Dedifferentiated amniotic fluid mesenchymal stem cell (primary cell): ENCODE results near the gene INTS6L.
"Not testable (repeated sequence)": the region's sequence is repeated elsewhere in the genome, so short reads cannot be mapped to it uniquely, and the experiment has no call there.

Experiments used
- DNase-seq: peaks from one replicate; pipeline ENCODE4 v3.0.0-alpha.2; 2016; ENCODE audit errors: extremely low spot score

The INTS6L gene

DNA sequence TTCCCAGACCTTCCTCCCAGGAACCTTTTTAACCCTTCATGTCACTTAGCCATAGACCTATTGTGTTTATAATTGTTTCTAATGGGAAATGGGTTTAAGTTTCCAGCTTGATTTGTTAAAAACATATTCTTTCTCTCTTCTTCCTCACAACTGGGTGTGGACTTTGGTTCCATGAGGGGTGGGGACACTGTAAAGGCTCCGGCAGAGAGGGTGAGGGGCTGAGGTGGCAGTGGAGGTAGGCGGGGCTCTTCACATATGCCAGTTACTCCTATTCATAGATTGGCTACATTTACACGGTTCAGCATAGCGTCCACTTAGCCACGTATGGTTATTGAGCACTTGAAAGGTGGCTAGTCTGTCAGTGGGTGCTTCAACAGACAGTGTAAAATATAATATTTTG, 7.8 kb downstream of the INTS6L start:
- no peak for DNase-seq

GRCh38 chrX:135528756-135529155, 8.3 kb downstream of the INTS6L start:
- DNase-seq, result no peak

DNA sequence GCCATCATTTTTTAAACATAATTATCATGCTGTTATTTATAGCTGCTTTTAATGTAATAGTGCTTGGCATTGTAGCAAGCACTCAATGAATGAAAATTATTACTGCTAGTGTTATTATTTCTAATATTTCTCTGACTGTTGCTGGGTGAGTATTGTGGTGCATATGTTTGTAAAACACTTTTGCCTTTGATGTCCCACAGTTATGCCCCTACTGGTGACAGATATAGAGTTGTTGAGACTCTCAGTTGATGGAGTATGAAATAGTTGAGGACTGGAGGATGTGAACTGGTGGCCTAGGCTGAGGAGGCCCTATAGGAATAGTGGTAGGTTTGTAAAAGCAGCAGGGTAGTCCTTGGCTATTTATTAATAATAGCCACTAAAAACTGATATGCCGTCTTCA, 9.6 kb downstream of the INTS6L start:
- DNase-seq, result no peak

GRCh38 chrX:135531813-135532212, 11.4 kb downstream of the INTS6L start:
- DNase-seq, result no peak

- DNase-seq, result no peak
Measured at GRCh38 chrX:135535077-135535940, 14.8 kb downstream of the INTS6L start.

- DNase-seq, result no peak
Measured at GRCh38 chrX:135536877-135537276, 16.4 kb downstream of the INTS6L start.

DNA sequence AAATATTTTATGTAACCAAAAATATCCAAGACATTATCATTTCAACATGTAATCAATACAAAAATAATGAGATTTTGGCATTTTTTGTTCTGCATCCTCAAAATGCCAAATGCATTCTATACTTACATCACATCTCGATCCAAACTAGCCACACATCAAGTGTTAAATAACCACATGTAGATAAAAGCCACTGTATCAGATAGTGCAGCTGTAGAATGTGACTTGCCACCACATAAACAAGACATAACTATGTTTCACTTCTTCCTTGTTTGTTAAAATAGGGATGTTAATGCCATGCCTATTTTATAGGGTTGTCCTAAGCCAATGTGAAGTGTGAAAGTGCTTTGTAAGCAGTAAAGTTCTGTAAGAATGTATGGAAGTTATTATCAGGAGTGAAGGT, 20.9 kb downstream of the INTS6L start:
- no peak for DNase-seq

- DNase-seq, result no peak
Measured at GRCh38 chrX:135543172-135543571, 22.7 kb downstream of the INTS6L start.

DNA sequence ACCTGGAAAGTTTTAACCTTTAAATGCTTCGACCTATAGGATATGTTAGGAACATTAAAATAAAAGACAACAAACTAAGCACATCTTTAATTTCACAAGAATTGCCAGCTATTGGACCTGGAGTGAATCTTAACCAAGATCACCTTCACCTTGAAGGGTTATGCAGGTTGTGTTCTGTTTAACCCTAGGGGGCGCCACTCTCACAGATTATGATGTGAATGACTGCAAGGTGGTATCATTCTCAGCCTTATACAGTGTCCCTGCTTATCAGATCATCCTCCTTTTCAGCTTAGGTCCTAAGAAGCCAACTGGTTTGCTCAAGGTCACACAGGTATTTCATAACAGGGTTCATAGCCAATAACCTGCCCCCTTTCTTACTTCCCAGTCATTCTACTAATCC, 23.5 kb downstream of the INTS6L start:
- DNase-seq, result no peak

DNA sequence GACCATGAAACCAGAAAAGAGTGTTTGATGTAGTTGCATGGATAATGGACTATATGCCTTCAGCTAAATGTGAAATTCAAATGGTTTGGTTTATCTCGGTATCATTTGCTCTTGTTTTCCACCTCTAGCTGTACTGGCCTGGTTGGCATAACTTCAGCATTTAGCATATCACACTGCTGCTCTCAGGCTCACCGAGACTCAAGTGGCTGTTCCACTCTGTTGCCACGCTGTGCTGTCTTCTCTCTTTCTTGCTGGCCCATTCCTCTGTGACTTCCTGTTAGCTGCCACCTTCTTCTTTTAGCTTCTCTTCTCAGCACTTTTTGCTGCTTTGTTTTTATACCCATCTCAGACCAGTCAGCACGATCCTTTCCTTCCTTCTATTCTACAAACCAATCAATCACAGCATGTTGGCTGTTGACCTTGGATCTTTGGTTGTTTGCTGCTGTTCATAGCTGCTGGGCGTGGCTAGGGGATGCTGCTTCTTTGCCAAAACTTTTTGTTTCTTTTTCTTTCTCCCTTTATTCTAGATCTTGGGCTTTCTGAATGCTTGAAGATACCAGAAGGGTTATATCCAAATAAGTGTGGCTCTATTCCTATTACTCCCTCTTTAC, 24.0 kb downstream of the INTS6L start:
- no peak for DNase-seq

DNA sequence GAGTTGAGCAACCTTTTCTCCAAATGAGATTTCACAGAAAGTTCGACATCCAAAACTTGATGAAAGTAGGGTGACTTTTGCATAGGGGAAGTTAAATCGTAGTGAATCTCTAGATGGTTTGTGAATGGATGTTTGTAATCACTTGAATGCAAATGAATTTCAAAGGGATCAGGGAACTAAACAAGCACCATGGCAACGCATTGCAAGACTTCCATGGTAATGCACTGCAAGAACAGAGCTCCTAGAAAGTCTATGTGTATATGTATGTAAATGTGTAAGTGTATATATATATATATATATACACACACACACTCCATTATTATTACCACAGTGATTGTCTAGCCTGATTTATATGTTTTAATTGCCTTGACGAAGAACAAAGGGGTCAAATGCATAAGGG, 27.3 kb downstream of the INTS6L start:
- no peak for DNase-seq

GRCh38 chrX:135549519-135549918, 29.1 kb downstream of the INTS6L start:
- no peak for DNase-seq

DNA sequence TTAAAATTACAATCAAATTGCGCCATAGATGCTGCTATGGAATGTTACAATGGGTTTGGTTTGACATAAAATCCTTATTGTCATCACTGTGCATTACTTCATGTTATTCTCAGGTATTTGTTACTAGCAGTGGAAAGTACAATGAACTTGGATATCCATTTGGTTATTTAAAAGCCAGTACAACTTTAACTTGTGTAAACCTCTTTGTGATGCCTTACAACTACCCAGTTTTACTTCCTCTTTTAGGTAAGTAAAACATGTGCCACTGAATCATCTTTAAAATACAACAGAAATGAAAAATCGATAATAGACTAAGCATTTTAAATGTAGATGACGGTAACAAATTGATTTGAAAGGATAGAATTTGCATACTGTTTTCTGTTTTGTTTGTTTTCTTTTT, 35.6 kb downstream of the INTS6L start:
- DNase-seq, result no peak

DNA sequence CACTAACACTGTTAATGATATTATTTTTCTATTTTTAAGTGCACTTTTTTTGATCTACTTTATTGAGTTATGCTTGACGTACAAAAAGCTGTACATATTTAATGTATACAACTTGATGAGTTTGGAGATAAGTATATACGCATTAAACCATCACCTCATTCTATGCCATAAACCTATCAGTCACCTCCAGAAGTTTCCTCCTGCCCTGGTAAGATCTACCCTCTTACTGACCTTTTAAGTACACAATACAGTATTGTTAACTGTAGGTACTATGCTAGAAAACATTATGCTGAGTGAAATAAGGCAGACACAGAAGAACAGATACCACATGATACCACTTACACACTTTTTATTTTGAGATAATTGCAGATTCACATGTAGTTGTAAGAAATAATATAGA, 36.9 kb downstream of the INTS6L start:
- no peak for DNase-seq

GRCh38 chrX:135572436-135572835, 52.0 kb downstream of the INTS6L start:
- no peak for DNase-seq

- DNase-seq, result no peak
Measured at GRCh38 chrX:135581496-135581895, 61.0 kb downstream of the INTS6L start.

GRCh38 chrX:135585153-135585552, 64.7 kb downstream of the INTS6L start:
- DNase-seq, result no peak

DNA sequence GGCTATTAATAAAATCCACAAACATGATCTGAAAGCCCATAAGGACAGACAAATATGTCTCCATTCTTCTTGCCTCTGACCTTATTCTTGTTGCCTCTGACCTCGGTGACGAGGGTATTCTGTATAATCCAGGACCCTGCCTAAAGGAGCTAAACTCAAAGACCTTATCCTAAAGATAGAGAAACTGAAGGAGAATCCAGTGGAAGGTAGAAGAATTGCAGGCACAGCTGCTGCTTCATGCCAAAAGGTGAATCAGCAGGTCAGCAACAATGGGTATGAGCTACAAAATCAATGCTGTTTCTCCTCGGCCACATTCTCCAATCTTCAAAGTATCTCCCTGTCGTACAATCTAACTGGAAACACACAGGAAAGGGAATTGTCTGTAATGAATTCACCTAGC, 71.4 kb downstream of the INTS6L start:
- no peak for DNase-seq

DNA sequence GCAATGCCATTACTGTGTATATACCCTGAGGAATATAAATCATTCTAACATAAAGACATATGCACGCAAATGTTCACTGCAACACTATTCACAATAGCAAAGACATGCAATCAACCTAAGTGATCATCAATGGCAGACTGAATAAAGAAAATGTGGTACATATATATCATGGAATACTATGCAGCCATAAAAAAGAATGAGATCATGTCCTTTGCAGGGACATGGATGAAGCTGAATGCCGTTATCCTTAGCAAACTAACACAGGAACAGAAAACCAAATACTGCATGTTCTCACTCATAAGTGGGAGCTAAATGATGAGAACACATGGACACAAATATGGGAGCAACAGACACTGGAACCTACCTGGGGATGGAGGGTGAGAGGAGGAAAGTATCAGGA, 73.6 kb downstream of the INTS6L start:
- DNase-seq, result not testable (repeated sequence)

- not testable (repeated sequence) for DNase-seq
Measured at GRCh38 chrX:135594453-135594852, 74.0 kb downstream of the INTS6L start.

DNA sequence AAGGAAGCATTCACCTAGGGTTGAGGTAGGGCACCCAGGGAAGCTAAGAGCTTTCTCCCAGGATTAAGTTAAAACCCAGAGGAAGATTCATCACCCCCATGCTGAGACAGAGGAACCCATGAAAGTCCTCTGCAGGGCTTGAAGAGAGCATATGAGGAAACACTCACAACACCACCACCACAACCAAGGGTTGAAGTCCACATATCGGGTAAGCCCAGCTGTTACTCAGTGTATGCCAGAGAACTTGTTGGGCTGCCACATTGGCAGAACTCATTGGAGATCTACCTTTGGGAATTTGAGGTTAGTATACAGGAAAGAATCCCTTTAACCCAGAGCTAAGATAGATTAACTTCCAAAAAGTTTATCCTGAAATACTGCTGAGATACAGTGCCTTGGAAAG, 75.1 kb downstream of the INTS6L start:
- DNase-seq, result no peak

DNA sequence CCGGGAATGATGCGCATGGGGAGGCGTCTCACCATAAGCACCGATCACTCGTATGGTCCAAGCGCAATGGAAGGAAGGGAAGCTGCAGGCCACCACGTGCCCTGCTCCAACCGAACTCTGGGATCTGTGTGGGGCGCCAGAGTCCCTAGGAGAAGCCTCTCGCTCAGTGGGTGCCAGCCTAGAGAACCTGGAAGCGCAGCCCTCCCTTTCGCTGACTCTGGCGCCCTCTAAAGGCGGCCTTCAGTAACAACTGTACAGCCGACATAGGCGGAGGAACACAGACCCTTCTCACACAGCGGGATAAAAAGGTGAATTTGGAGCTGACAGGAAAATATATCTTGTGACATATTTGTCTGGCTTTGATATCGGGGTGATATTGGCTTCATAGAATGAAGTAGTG, 76.0 kb downstream of the INTS6L start:
- DNase-seq, result no peak

DNA sequence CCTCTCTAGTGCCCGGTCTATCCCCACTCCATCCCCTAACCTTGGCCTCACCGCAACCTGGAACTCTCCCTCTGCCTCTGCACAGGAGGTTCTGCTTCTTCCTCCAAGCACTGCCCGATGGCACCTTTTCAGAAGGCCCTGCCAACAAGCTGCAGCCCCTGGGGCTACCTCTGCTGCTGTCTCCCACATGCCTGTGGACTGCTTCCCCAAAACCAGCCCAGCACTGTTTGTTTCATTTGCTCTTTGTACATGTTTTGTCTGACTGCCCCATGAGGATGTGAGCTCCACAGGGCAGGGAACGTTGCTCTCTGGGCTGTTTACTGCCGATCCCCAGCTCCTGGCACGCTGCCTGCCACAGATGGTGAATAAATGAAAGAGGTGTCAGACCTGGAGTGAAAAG, 85.4 kb downstream of the INTS6L start:
- no peak for DNase-seq
